H1 (cell line): ENCODE measurements around the gene RTTN. TPM values are rescaled to one million over a fixed set of nuclear protein-coding genes. Genes with fewer than 3 reads are reported as not detected.

Experiments
- CTCF ChIA-PET: fragments of 300-600 bp; sonication (Branson Sonifier 250); formaldehyde crosslinking; loops from one replicate; lab custom pipeline; 2021; ENCODE audit not compliant: partially characterized antibody; lab: Charles Lee
- POLR2A ChIA-PET: fragments of 300-600 bp; sonication (Branson Sonifier 250); formaldehyde crosslinking; loops from one replicate; lab custom pipeline; 2021; ENCODE audit warnings: inconsistent platforms; ENCODE audit not compliant: partially characterized antibody; lab: Charles Lee
- DNase-seq, 2 experiments: peaks; one replicate each; pipeline versions ENCODE4 v3.0.0 to v3.0.0-alpha.2; 2010 to 2022; ENCODE audit warnings: low spot score in 2 of 2, low read depth in 1 of 2, mixed read lengths in 1 of 2
- FAIRE-seq: peaks from 2 replicates; lab custom pipeline; 2011; peaks lifted over from hg19 to GRCh38; lab: Jason Lieb, UNC
- H2AFZ ChIP-seq: 2 replicates; pipeline ENCODE4 v1.8.1; 2012; ENCODE audit warnings: low read length, inconsistent platforms
- H2AK5ac ChIP-seq: 2 replicates; pipeline ENCODE4 v1.6.1; 2013; ENCODE audit warnings: low read depth, low read length
- H2BK120ac ChIP-seq: replicated peaks from 2 replicates; pipeline ENCODE3; 2013; ENCODE audit warnings: low read depth, low read length, inconsistent platforms
- H2BK12ac ChIP-seq: 2 replicates; pipeline ENCODE4 v1.6.1; 2013; ENCODE audit warnings: low read depth, low read length
- H2BK15ac ChIP-seq: 2 replicates; pipeline ENCODE4 v1.6.1; 2013; ENCODE audit warnings: low read length
- H2BK20ac ChIP-seq: 2 replicates; pipeline ENCODE4 v1.6.1; 2013; ENCODE audit warnings: low read length
- H2BK5ac ChIP-seq: 2 replicates; pipeline ENCODE4 v1.6.1; 2013; ENCODE audit warnings: low read depth, low read length
- H3K14ac ChIP-seq: 2 replicates; pipeline ENCODE4 v1.6.1; 2013; ENCODE audit warnings: inconsistent platforms; ENCODE audit not compliant: insufficient read length
- H3K18ac ChIP-seq: 2 replicates; pipeline ENCODE4 v1.6.1; 2013; ENCODE audit warnings: low read length; ENCODE audit errors: extremely low read depth
- H3K23ac ChIP-seq: 2 replicates; pipeline ENCODE4 v1.6.1; 2013; ENCODE audit warnings: inconsistent platforms; ENCODE audit not compliant: insufficient read length
- H3K23me2 ChIP-seq: 2 replicates; pipeline ENCODE4 v1.6.1; 2013; ENCODE audit warnings: low read depth, low read length
- H3K27ac ChIP-seq: 2 replicates; pipeline ENCODE4 v1.6.1; 2011; ENCODE audit warnings: low read depth, low read length, inconsistent platforms
- H3K27me3 ChIP-seq, 4 experiments: replicated peaks in 1 of 4; 1 replicate in 1 of 4; 2 replicates in 3 of 4; pipeline versions ENCODE4 v1.6.1 to v1.8.1; 2011 to 2013; ENCODE audit warnings: low read length in 3 of 4, mild to moderate bottlenecking in 3 of 4, inconsistent platforms in 2 of 4, mixed read lengths in 2 of 4, moderate library complexity in 1 of 4; ENCODE audit not compliant: control insufficient read depth in 3 of 4, insufficient read depth in 3 of 4; ENCODE audit errors: extremely low read depth in 1 of 4
- H3K36me3 ChIP-seq, 4 experiments: 2 replicates each; pipeline versions ENCODE4 v1.6.1 to v1.8.1; 2011 to 2013; ENCODE audit warnings: mild to moderate bottlenecking in 4 of 4, low read length in 3 of 4, moderate library complexity in 2 of 4, control low read depth in 1 of 4, inconsistent platforms in 1 of 4; ENCODE audit not compliant: insufficient read depth in 4 of 4, control insufficient read depth in 2 of 4
- H3K4ac ChIP-seq: replicated peaks from 2 replicates; pipeline ENCODE3; 2013; ENCODE audit warnings: low read length, low read depth, mixed read lengths, inconsistent platforms; ENCODE audit not compliant: insufficient read length
- H3K4me1 ChIP-seq, 4 experiments: replicated peaks in 1 of 4; 1 replicate in 1 of 4; 2 replicates in 3 of 4; pipeline versions ENCODE4 v1.6.1 to v1.8.1; 2011 to 2013; ENCODE audit warnings: low read length in 3 of 4, inconsistent platforms in 2 of 4, mixed read lengths in 1 of 4; ENCODE audit not compliant: insufficient read depth in 4 of 4, control insufficient read depth in 3 of 4
- H3K4me2 ChIP-seq, 2 experiments: 2 replicates each; pipeline versions ENCODE4 v1.6.1 to v1.8.1; 2011 to 2013; ENCODE audit warnings: low read depth in 2 of 2, low read length in 2 of 2, control low read depth in 1 of 2, inconsistent platforms in 1 of 2, mild to moderate bottlenecking in 1 of 2; ENCODE audit not compliant: insufficient read depth in 1 of 2
- H3K4me3 ChIP-seq, 4 experiments: fragments of 200-600, 300-600 bp in 1 of 4; sonication (generic), shearing (Covaris generic), sonication (Bioruptor Twin) in 1 of 4; 2 replicates each; pipeline versions ENCODE4 v1.5.1 to v1.8.1; 2011 to 2016; ENCODE audit warnings: low read length in 4 of 4, low read depth in 3 of 4, control low read depth in 2 of 4, inconsistent platforms in 2 of 4, mild to moderate bottlenecking in 2 of 4, mixed read lengths in 1 of 4, moderate library complexity in 1 of 4; ENCODE audit not compliant: insufficient read depth in 2 of 4; ENCODE audit errors: extremely low read depth in 1 of 4
- H3K56ac ChIP-seq: replicated peaks from 2 replicates; pipeline ENCODE3; 2013; ENCODE audit warnings: low read depth, mild to moderate bottlenecking, mixed read lengths, low read length, inconsistent platforms; ENCODE audit not compliant: insufficient read length
- H3K79me1 ChIP-seq: 2 replicates; pipeline ENCODE4 v1.6.1; 2013; ENCODE audit warnings: low read depth, low read length, control low read depth
- H3K79me2 ChIP-seq, 2 experiments: 2 replicates each; pipeline versions ENCODE4 v1.6.1 to v1.8.1; 2012 to 2013; ENCODE audit warnings: low read length in 2 of 2, mild to moderate bottlenecking in 2 of 2, inconsistent platforms in 1 of 2; ENCODE audit not compliant: insufficient read depth in 2 of 2, control insufficient read depth in 1 of 2
- H3K9ac ChIP-seq, 4 experiments: replicated peaks in 1 of 4; 1 replicate in 1 of 4; 2 replicates in 3 of 4; pipeline versions ENCODE4 v1.6.1 to v1.8.1; 2011 to 2013; ENCODE audit warnings: low read depth in 3 of 4, low read length in 3 of 4, control low read depth in 2 of 4, mild to moderate bottlenecking in 2 of 4, moderate library complexity in 2 of 4, inconsistent platforms in 1 of 4; ENCODE audit errors: extremely low read depth in 1 of 4
- H3K9me3 ChIP-seq, 2 experiments: 2 replicates each; pipeline versions ENCODE4 v1.6.1 to v1.8.1; 2012 to 2013; ENCODE audit warnings: mild to moderate bottlenecking in 2 of 2, moderate library complexity in 2 of 2, control low read depth in 1 of 2, inconsistent platforms in 1 of 2, low read depth in 1 of 2, low read length in 1 of 2, mixed read lengths in 1 of 2; ENCODE audit not compliant: insufficient read depth in 2 of 2
- H4K20me1 ChIP-seq, 2 experiments: replicated peaks in 1 of 2; 2 replicates each; pipeline versions ENCODE3 to v1.8.1; 2011 to 2013; ENCODE audit warnings: inconsistent platforms in 2 of 2, low read length in 2 of 2, mild to moderate bottlenecking in 1 of 2; ENCODE audit not compliant: insufficient read depth in 2 of 2, control insufficient read depth in 1 of 2
- H4K5ac ChIP-seq: 2 replicates; pipeline ENCODE4 v1.6.1; 2013; ENCODE audit warnings: low read length, low read depth, mixed read lengths, inconsistent platforms; ENCODE audit not compliant: insufficient read length
- H4K8ac ChIP-seq: 2 replicates; pipeline ENCODE4 v1.8.0; 2013; ENCODE audit warnings: mild to moderate bottlenecking, moderate library complexity, low read length, inconsistent platforms; ENCODE audit not compliant: insufficient read depth; ENCODE audit errors: extremely low read depth
- H4K91ac ChIP-seq: replicated peaks from 2 replicates; pipeline ENCODE3; 2013; ENCODE audit warnings: low read length, mixed read lengths, inconsistent platforms; ENCODE audit not compliant: insufficient read length
- CHD1 ChIP-seq: IDR thresholded peaks from 2 replicates; pipeline ENCODE4 v1.6.1; 2012; ENCODE audit warnings: low read depth, low read length, improper control_type of control experiment
- CHD2 ChIP-seq: IDR thresholded peaks from 2 replicates; pipeline ENCODE4 v1.6.1; 2012; ENCODE audit warnings: low read length, improper control_type of control experiment
- CTCF ChIP-seq, 3 experiments: IDR thresholded peaks; 1 replicate in 2 of 3; 2 replicates in 1 of 3; pipeline versions ENCODE4 v1.5.1 to v1.6.1; 2011; ENCODE audit warnings: low read length in 3 of 3, mild to moderate bottlenecking in 3 of 3, inconsistent platforms in 2 of 3, low read depth in 1 of 3, moderate library complexity in 1 of 3; ENCODE audit not compliant: insufficient read depth in 1 of 3; ENCODE audit errors: control extremely low read depth in 1 of 3
- EP300 ChIP-seq, 2 experiments: IDR thresholded peaks; 1 replicate in 1 of 2; 2 replicates in 1 of 2; pipeline ENCODE4 v1.6.1; 2011 to 2012; ENCODE audit warnings: low read depth in 2 of 2, low read length in 2 of 2, mild to moderate bottlenecking in 2 of 2, borderline replicate concordance in 1 of 2, inconsistent platforms in 1 of 2, moderate library complexity in 1 of 2
- JUN ChIP-seq: IDR thresholded peaks from 2 replicates; pipeline ENCODE4 v1.6.1; 2011; ENCODE audit warnings: low read depth, mild to moderate bottlenecking, improper control_type of control experiment, low read length
- TEAD4 ChIP-seq: IDR thresholded peaks from 2 replicates; pipeline ENCODE4 v1.6.1; 2012; ENCODE audit warnings: low read depth, low read length, inconsistent platforms, mixed read lengths
- YY1 ChIP-seq: IDR thresholded peaks from 2 replicates; pipeline ENCODE4 v1.6.1; 2011; ENCODE audit warnings: low read depth, mild to moderate bottlenecking, low read length
- WGBS, 2 experiments: shearing (Covaris generic) in 1 of 2; methylation state at CpG; one replicate each; pipeline versions ENCODE4 v1.1.6 to v1.1.7; 2013 to 2015; ENCODE audit warnings: low lambda C conversion rate in 2 of 2, mixed read lengths in 2 of 2, inconsistent platforms in 1 of 2, low coverage in 1 of 2, missing lambda C conversion rate in 1 of 2; ENCODE audit not compliant: insufficient replicate concordance in 2 of 2, insufficient coverage in 1 of 2, insufficient read length in 1 of 2; ENCODE audit errors: extremely low coverage in 1 of 2, missing lambda C conversion rate in 1 of 2; 5-methylcytosine and 5-hydroxymethylcytosine counted together
- polyA plus RNA-seq, 7 experiments: library from polyadenylated mRNA; depleted of rRNA in 3 of 7; stranded (reverse) in 5 of 7; unstranded in 2 of 7; fragments of >200 nt in 5 of 7; fragments of 200-250 nt in 2 of 7; gene quantifications; 1 replicate in 5 of 7; 2 replicates in 1 of 7; 4 replicates in 1 of 7; pipeline versions ENCODE4 v1.2.1 to v1.2.3, GENCODE V29; 2011 to 2013; ENCODE audit warnings: missing spikeins in 2 of 7, mixed read lengths in 2 of 7
- total RNA-seq: library from RNA; stranded (reverse); fragmentation: NEBNext Ultra II Directional; extraction: Animal tissue kit (Norgen Biotek cat#: 25700); gene quantifications from 2 replicates; pipeline ENCODE4 v1.2.1, GENCODE V29; 2021

RTTN gene
- total and polyA plus RNA-seq, 2 of the 8 experiments (the other 6 are each of a cell fraction or from before 2014, with no cell fraction given) = 9.1 to 21.4 TPM

- Histone ChIP-seq H3K14ac (no peak overlapping the region), H3K27me3 (no peaks in the 10 kb centered on the region), H3K9me3 (peaks cover under 1 to 3% of the 10 kb centered on the region in 2 experiments; a peak in 1 of 4 replicates), H2BK5ac (no peak overlapping the region), H3K79me1 (no peaks in the 10 kb centered on the region), H2AFZ (no peak overlapping the region), H3K4me2 (no peak overlapping the region), H4K91ac (no peak overlapping the region), H2BK15ac (no peak overlapping the region), H3K9ac (no peak overlapping the region), H3K56ac (no peak overlapping the region), H2AK5ac (no peak overlapping the region), H2BK120ac (no peak overlapping the region), H3K4ac (no peak overlapping the region), H3K4me3 (no peak overlapping the region), H3K23ac (no peak overlapping the region), H3K23me2 (no peaks in the 10 kb centered on the region), H3K18ac (no peak overlapping the region), H4K8ac (no peak overlapping the region), H3K4me1 (no peaks in the 10 kb centered on the region; a peak in 1 of 7 replicates), H2BK20ac (no peak overlapping the region), H3K27ac (no peak overlapping the region), H2BK12ac (no peak overlapping the region), H3K79me2 (no peaks in the 10 kb centered on the region), H4K5ac (no peak overlapping the region), H4K20me1 (no peaks in the 10 kb centered on the region), H3K36me3 (no peaks in the 10 kb centered on the region)
- DNase-seq = no peak
- no peak for FAIRE-seq
- ChIA-PET CTCF (no interaction called here), POLR2A (no interaction called here)
- WGBS, 2 experiments = 86% methylated on average over 1 of the region's 1 CpG; no CpG with 5 or more reads in 1 of the 2 experiments
- TF ChIP-seq EP300 (IDR thresholded peaks at IDR 0.05; ENCODE audit: borderline replicate concordance in 1 of 2, low read depth in 2 of 2, low read length in 2 of 2) = no peak
- TF ChIP-seq YY1 = no peak
- no peak for TF ChIP-seq CHD1
- TF ChIP-seq CHD2 = no peak
- TF ChIP-seq JUN = no peak
- TF ChIP-seq CTCF (IDR thresholded peaks at IDR 0.05; ENCODE audit: control extremely low read depth in 1 of 3, insufficient read depth in 1 of 3, low read depth in 1 of 3, low read length in 3 of 3) = no peak
- no peak for TF ChIP-seq TEAD4
Measured at GRCh38 chr18:70232261-70232660, 26.8 kb upstream of the RTTN start.
